Upper lobe of right lung (tissue), 1 donor: ENCODE measurements around the gene RCAN1. TPM values are rescaled to one million over a fixed set of nuclear protein-coding genes. Genes with fewer than 3 reads are reported as not detected.

Experiments
- ATAC-seq: fragments of 200-7000 bp; cut with Tn5 transposase; one replicate; pipeline ENCODE4 v1.9.1; 2020; ENCODE audit warnings: mild to moderate bottlenecking, moderate library complexity
- DNase-seq: peaks from one replicate; pipeline ENCODE4 v3.0.0-alpha.2; 2020
- H3K27ac ChIP-seq: fragments of 200-600 bp; one replicate; pipeline ENCODE4 v1.8.0; 2022
- H3K27me3 ChIP-seq: fragments of 200-600 bp; one replicate; pipeline ENCODE4 v1.8.0; 2022; ENCODE audit warnings: mild to moderate bottlenecking
- H3K36me3 ChIP-seq: fragments of 200-600 bp; one replicate; pipeline ENCODE4 v1.8.0; 2022
- H3K4me1 ChIP-seq: fragments of 200-600 bp; one replicate; pipeline ENCODE4 v1.8.0; 2022
- H3K4me3 ChIP-seq: fragments of 200-600 bp; one replicate; pipeline ENCODE4 v1.8.0; 2022; ENCODE audit warnings: mild to moderate bottlenecking
- H3K9me3 ChIP-seq: fragments of 200-600 bp; one replicate; pipeline ENCODE4 v1.8.0; 2022
- CTCF ChIP-seq: fragments of 200-600 bp; IDR thresholded peaks from one replicate; pipeline ENCODE4 v1.8.0; 2022; ENCODE audit warnings: antibody characterized with exemption
- intact Hi-C: fragments of 100-400 bp; cut with DNase I; formaldehyde crosslinking; loops from one replicate; pipeline ENCODE4 v1.11.0; 2022
- total RNA-seq: library from RNA; stranded (reverse); fragmentation: NEBNext Ultra II Directional; extraction: Animal tissue kit (Norgen Biotek cat#: 25700); gene quantifications from one replicate; pipeline ENCODE4 v1.2.1, GENCODE V29; 2021
- donor health status: DM: no; HTN: yes; CAD: no; lungs with severe emphysema.

Gene RCAN1
- total RNA-seq, 1 donor from 2014 or later = 26.9 TPM

GRCh38 chr21:34510148-34511142 lies 104.5 kb downstream of the RCAN1 start:
- peak; percentile 91 for ATAC-seq
- no peaks in the 10 kb centered on the region for H3K36me3 ChIP-seq
- peak; percentile 90 for DNase-seq
- H3K27me3 ChIP-seq = no peaks in the 10 kb centered on the region
- H3K27ac ChIP-seq = peak overlapping the region; percentile 81
- H3K4me1 ChIP-seq = peaks cover 9% of the 10 kb centered on the region
- H3K9me3 ChIP-seq = no peaks in the 10 kb centered on the region
- H3K4me3 ChIP-seq = peak overlapping the region; percentile 42
- intact Hi-C loops = no loop called here
- peak; percentile 77 for TF ChIP-seq CTCF

- no peak overlapping the region for H3K27ac ChIP-seq
- H3K4me3 ChIP-seq = no peak overlapping the region
- no peaks in the 10 kb centered on the region for H3K9me3 ChIP-seq
- peak; percentile 35 for TF ChIP-seq CTCF
- no peaks in the 10 kb centered on the region for H3K36me3 ChIP-seq
- H3K4me1 ChIP-seq = peaks cover 9% of the 10 kb centered on the region
- intact Hi-C loops = no loop called here
- H3K27me3 ChIP-seq = no peaks in the 10 kb centered on the region
- ATAC-seq (peak; percentile 21), DNase-seq (no peak)
Measured at GRCh38 chr21:34509151-34509550, 105.8 kb downstream of the RCAN1 start.

GRCh38 chr21:34504595-34504994 lies 110.3 kb downstream of the RCAN1 start:
- Histone ChIP-seq H3K27ac (no peak overlapping the region), H3K27me3 (no peaks in the 10 kb centered on the region), H3K4me1 (no peaks in the 10 kb centered on the region), H3K36me3 (no peaks in the 10 kb centered on the region), H3K4me3 (no peak overlapping the region), H3K9me3 (no peaks in the 10 kb centered on the region)
- ATAC-seq (no peak), DNase-seq (no peak)
- TF ChIP-seq CTCF = no peak
- intact Hi-C loops = no loop called here

- Histone ChIP-seq H3K4me3 (no peak overlapping the region), H3K27me3 (no peaks in the 10 kb centered on the region), H3K4me1 (no peaks in the 10 kb centered on the region), H3K27ac (no peak overlapping the region), H3K9me3 (peaks cover 7% of the 10 kb centered on the region), H3K36me3 (no peaks in the 10 kb centered on the region)
- intact Hi-C loops = no loop called here
- DNase-seq (no peak), ATAC-seq (no peak)
- TF ChIP-seq CTCF = no peak
Measured at GRCh38 chr21:34502480-34503106, 112.3 kb downstream of the RCAN1 start.

GRCh38 chr21:34501716-34502115 lies 113.2 kb downstream of the RCAN1 start:
- H3K9me3 ChIP-seq = peaks cover 11% of the 10 kb centered on the region
- H3K36me3 ChIP-seq = no peaks in the 10 kb centered on the region
- H3K27ac ChIP-seq = no peak overlapping the region
- no peak for TF ChIP-seq CTCF
- no peak for ATAC-seq
- H3K4me3 ChIP-seq = no peak overlapping the region
- no peak for DNase-seq
- H3K27me3 ChIP-seq = no peaks in the 10 kb centered on the region
- intact Hi-C loops = no loop called here
- H3K4me1 ChIP-seq = no peaks in the 10 kb centered on the region
